ENCODE data around the gene GRID1.

GRID1 gene

GRCh38 chr10:86368987-86369386 is 2.4 kb upstream of the GRID1 start:
- ATAC-seq (ENCODE audit: low read depth) (no peak), DNase-seq (ENCODE audit: low spot score in 2 of 2) (no peak)
- peaks cover 13% of the 10 kb centered on the region for H3K4me1 Mint-ChIP-seq
- H3K36me3 Mint-ChIP-seq: peaks cover 2% of the 10 kb centered on the region
- no peak overlapping the region for H3K4me3 Mint-ChIP-seq
- H3K27ac Mint-ChIP-seq: no peak overlapping the region
- peaks cover 31% of the 10 kb centered on the region for H3K27me3 Mint-ChIP-seq
- no peaks in the 10 kb centered on the region for H3K9me3 Mint-ChIP-seq

DNA sequence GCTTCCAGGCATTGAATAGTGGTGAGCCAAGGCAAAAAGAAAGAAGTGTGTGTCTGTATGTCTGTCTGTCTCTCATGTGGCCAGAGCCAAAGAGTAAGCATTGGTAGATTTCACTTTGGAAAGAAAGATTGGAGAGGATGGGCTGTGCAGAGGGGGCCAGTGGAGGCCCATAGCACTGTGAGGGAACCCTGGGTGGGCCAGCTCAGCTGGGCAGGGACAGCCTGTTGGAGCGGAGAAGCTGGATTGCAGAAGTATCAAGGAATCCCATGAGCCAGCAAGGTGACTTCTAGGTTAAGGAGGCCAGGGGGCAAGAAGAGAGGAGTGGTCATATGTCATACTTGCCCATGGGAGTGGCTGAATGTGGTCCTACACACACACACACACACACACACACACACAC is 1.5 kb upstream of the GRID1 start:
- ATAC-seq (ENCODE audit: low read depth) (no peak), DNase-seq (ENCODE audit: low spot score in 2 of 2) (no peak)
- H3K36me3 Mint-ChIP-seq: peaks cover 2% of the 10 kb centered on the region
- no peaks in the 10 kb centered on the region for H3K9me3 Mint-ChIP-seq
- no peak overlapping the region for H3K27ac Mint-ChIP-seq
- peaks cover 33% of the 10 kb centered on the region for H3K27me3 Mint-ChIP-seq
- peak overlapping the region; percentile 4 for H3K4me3 Mint-ChIP-seq
- H3K4me1 Mint-ChIP-seq: peaks cover 16% of the 10 kb centered on the region

- peak overlapping the region; percentile 32 for H3K4me3 Mint-ChIP-seq
- H3K27me3 Mint-ChIP-seq: peaks cover 35% of the 10 kb centered on the region
- H3K36me3 Mint-ChIP-seq: peaks cover 2% of the 10 kb centered on the region
- ATAC-seq (ENCODE audit: low read depth): no peak
- DNase-seq (ENCODE audit: low spot score in 2 of 2): no peak
- no peaks in the 10 kb centered on the region for H3K9me3 Mint-ChIP-seq
- H3K27ac Mint-ChIP-seq: no peak overlapping the region
- peaks cover 16% of the 10 kb centered on the region for H3K4me1 Mint-ChIP-seq
Measured at GRCh38 chr10:86367152-86367951, 757 bp upstream of the GRID1 start.

GRCh38 chr10:86366902-86367151 is 232 bp upstream of the GRID1 start:
- Mint-ChIP-seq H3K27ac (no peak overlapping the region), H3K36me3 (peaks cover 2% of the 10 kb centered on the region), H3K4me3 (peak overlapping the region; percentile 24), H3K9me3 (no peaks in the 10 kb centered on the region), H3K27me3 (peaks cover 31% of the 10 kb centered on the region), H3K4me1 (peaks cover 16% of the 10 kb centered on the region)
- DNase-seq (ENCODE audit: low spot score in 2 of 2): no peak
- ATAC-seq (ENCODE audit: low read depth): peak; percentile 34

DNA sequence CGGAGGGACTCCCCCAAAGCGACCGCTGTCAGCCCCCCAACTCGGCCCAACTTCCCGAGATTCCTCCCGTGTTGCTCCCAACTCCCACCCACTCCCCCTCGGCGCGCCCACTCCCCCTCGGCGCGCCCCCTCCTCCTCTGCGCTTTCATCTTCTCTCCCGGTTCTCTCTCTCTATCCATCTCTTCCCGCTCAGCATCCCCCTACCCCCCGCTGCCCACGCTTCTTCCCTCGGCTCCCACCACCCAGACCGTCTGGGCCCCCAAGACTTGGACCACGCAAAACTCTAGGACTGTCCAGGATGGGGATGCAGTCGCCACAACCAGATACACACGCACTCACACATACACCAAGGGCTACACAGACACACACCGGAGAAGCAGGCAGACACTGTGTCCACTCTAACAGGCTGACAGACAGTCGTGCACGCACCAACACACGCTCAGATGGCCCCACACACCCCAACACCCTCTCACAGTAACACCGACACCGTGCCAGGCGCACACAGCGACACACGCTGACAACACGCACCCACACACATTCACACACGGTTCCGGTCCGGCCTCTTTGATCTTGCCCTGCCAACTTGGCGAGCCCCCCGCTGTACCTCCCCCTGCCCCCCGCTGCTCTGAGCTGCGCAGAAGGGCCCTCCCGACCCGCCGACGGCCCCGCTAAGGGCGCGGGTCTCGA is 1.1 kb downstream of the GRID1 start:
- no peak for ATAC-seq (ENCODE audit: low read depth)
- Mint-ChIP-seq H3K36me3 (no peaks in the 10 kb centered on the region), H3K4me3 (peak overlapping the region; percentile 59), H3K27ac (no peak overlapping the region), H3K27me3 (peaks cover 26% of the 10 kb centered on the region), H3K4me1 (peaks cover 21% of the 10 kb centered on the region), H3K9me3 (no peaks in the 10 kb centered on the region)
- no peak for DNase-seq (ENCODE audit: low spot score in 2 of 2)

DNA sequence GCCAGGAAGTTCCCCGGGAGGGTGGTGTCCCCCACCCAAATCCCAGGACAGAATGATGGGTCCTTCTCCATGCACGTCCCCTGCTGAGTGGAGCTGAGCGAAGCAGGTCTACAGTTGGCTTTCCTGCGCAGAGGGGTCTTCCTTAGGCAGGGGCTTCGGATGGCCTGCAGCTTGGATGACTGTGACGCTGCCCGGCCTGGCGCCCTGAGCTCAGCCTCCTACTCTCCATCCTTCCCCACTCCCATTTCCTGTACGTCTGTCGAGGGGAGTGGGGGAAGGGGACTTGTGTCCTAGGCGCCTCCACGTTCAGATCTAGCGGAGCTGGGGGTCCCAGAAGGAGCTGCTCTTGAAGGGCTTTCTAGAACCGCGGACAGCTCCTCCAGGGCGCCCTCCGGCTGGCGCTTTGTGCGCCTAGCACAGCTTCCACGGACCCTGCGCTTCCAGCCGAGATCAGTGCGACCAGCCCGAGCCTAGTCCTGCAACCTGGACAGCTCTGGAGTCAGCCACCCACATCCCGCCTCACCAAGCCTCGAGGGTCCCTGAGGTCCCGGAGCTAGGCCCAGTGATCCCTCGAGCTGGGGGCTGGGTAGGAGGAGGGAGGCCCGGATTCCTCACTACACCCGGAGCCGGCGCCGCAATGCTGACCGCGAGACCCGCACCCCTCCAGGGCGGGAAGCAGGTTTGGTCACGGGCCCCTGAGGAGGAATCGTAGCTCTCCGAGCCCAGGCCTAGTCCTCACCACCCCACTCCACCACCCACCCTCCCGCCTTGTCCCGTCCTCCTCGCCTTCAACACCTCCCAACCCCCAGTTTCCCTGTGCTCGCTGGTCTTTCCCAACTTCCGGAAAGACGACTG is 1.9 kb downstream of the GRID1 start:
- peaks cover 21% of the 10 kb centered on the region for H3K27me3 Mint-ChIP-seq
- no peaks in the 10 kb centered on the region for H3K36me3 Mint-ChIP-seq
- H3K4me1 Mint-ChIP-seq: peaks cover 22% of the 10 kb centered on the region
- no peak for DNase-seq (ENCODE audit: low spot score in 2 of 2)
- no peak overlapping the region for H3K27ac Mint-ChIP-seq
- no peak for ATAC-seq (ENCODE audit: low read depth)
- H3K9me3 Mint-ChIP-seq: no peaks in the 10 kb centered on the region
- H3K4me3 Mint-ChIP-seq: peak overlapping the region; percentile 59

DNA sequence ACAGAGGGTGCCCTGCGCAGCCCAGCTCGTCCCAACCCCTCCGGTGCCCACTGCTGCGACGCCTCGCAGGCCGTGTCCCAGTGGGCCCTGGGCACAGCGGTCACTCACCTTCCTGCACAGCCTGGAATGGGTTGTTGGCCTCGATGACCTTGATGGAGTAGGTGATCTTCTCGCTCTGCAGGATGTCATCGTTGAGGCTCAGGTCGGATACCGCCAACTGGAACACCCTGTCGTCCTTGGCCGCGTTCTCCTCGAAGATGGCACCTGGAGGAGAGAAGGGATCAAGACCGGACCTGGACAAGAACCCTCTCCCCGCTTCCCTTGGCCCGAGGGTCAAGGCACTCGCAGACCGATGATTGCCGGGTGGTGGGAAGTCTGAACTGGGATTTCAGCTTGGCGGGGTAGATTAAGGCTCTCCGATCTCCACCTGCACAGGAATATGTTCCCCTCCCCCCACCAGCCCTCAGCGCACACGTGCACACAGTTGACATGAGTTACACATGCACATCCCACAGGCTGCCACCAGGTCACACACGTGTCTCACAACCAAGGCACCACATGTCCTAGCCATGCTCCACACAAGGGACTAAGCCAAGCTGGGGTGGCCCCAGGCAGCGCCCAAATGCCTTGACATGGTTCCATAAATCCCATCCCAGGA is 2.6 kb downstream of the GRID1 start:
- H3K4me3 Mint-ChIP-seq: peak overlapping the region; percentile 62

DNA sequence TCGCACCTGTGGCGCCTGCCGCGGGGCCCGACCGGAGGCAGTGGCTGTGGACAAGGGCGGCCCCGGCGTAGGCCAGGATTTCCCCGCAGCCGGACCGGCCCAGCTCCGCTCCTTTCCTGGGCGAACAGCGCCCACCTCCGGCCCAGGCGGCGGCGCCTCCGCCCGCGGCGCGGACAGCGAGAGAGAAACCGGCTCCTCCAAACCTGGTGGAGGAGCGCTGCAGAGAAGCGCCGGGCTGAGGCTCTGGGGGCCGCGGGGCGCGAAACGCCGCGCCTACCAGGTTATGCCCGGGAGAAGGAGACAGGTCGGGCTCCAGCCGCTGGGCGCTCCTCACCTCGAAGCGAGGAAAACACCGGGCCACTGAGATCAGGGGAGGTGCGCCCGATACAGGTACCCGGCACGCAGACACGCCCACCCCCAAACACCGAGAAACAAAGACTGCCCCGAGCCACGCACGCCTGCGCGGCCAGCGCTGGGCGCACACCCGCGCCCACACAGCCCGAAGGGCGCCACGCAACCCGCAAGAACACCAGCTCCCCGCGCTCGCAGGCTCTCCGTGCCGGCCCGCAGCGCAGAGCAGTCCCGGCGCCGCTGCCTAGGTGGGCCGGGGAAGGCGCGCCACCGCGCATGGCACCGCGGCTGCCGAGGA is 3.3 kb downstream of the GRID1 start:
- H3K4me3 Mint-ChIP-seq: peak overlapping the region; percentile 68
- no peak for ATAC-seq (ENCODE audit: low read depth)
- H3K27me3 Mint-ChIP-seq: peaks cover 18% of the 10 kb centered on the region
- H3K4me1 Mint-ChIP-seq: peaks cover 22% of the 10 kb centered on the region
- H3K27ac Mint-ChIP-seq: no peak overlapping the region
- H3K9me3 Mint-ChIP-seq: no peaks in the 10 kb centered on the region
- H3K36me3 Mint-ChIP-seq: no peaks in the 10 kb centered on the region
- DNase-seq (ENCODE audit: low spot score in 2 of 2): no peak

More for the DNA sequence above, 2.6 kb downstream of the GRID1 start:
- Mint-ChIP-seq H3K27ac (no peak overlapping the region), H3K4me1 (peaks cover 22% of the 10 kb centered on the region), H3K36me3 (no peaks in the 10 kb centered on the region), H3K27me3 (peaks cover 21% of the 10 kb centered on the region), H3K9me3 (no peaks in the 10 kb centered on the region)
- DNase-seq (ENCODE audit: low spot score in 2 of 2) (no peak), ATAC-seq (ENCODE audit: low read depth) (peak; percentile 68)

DNA sequence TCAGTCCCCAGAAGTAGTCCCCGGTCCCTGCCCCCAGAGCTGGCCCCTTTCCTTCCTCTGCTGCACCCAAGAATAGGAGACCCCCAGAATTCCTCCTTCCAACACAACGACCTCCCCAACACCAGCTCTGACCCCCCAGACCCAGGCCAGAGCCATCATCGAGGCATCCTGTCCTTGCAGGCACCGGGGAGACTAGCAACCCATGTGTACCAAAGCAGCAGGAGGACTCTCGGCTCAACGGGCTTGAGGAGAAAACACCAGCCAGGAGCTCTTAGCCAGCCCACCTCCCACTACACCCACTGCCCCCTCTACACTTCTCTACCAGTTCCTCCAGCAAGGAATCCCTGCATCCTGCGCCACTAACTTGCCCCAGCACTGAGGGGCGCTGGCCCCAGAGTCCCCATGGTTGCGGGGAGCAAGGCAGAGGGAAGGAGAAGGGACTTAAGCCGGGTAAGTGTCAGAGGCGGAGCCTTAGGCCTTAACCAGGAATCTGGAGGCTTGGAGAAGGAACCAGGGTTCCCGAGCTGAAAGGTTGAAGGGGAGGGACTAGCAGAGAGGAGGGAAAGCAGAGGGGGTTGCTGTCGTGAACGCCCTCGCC is 3.9 kb downstream of the GRID1 start:
- ATAC-seq (ENCODE audit: low read depth): no peak
- no peaks in the 10 kb centered on the region for H3K9me3 Mint-ChIP-seq

DNA sequence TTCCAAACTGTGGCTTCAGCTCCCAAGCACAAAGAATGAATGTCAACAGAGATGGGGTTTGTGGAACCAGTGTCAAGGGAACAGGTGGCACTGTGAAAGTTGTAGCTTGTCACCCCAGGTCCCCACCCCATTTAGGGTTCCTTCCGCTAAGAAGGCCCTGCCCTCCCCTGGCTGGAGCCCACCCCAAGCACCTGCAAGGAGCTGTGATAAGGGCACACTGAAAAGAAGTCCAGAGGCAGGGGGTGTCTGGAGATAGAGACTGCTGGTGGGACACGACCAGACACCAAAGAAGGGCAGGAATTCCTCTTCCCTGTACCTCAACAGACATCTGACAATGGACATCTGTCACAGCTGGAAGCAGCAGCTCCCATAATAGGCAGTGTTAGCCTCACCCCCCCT is 4.5 kb downstream of the GRID1 start:
- no peaks in the 10 kb centered on the region for H3K36me3 Mint-ChIP-seq
- H3K27me3 Mint-ChIP-seq: peaks cover 16% of the 10 kb centered on the region
- H3K9me3 Mint-ChIP-seq: no peaks in the 10 kb centered on the region
- H3K4me3 Mint-ChIP-seq: no peak overlapping the region
- ATAC-seq (ENCODE audit: low read depth) (no peak), DNase-seq (ENCODE audit: low spot score in 2 of 2) (no peak)
- H3K27ac Mint-ChIP-seq: no peak overlapping the region
- peaks cover 21% of the 10 kb centered on the region for H3K4me1 Mint-ChIP-seq

More for the DNA sequence above, 3.9 kb downstream of the GRID1 start:
- Mint-ChIP-seq H3K4me1 (peaks cover 21% of the 10 kb centered on the region), H3K27ac (no peak overlapping the region), H3K36me3 (no peaks in the 10 kb centered on the region), H3K27me3 (peaks cover 13% of the 10 kb centered on the region), H3K4me3 (peak overlapping the region; percentile 68)
- DNase-seq (ENCODE audit: low spot score in 2 of 2): no peak

GRCh38 chr10:86361156-86362128 is 5.2 kb downstream of the GRID1 start:
- Mint-ChIP-seq H3K4me1 (peaks cover 21% of the 10 kb centered on the region), H3K9me3 (no peaks in the 10 kb centered on the region), H3K4me3 (no peak overlapping the region), H3K27ac (no peak overlapping the region), H3K27me3 (peaks cover 16% of the 10 kb centered on the region), H3K36me3 (no peaks in the 10 kb centered on the region)
- DNase-seq (ENCODE audit: low spot score in 2 of 2): no peak
- no peak for ATAC-seq (ENCODE audit: low read depth)

- ATAC-seq (ENCODE audit: low read depth): no peak
- peaks cover 15% of the 10 kb centered on the region for H3K27me3 Mint-ChIP-seq
Measured at GRCh38 chr10:86360657-86361056, 5.9 kb downstream of the GRID1 start.

More at GRCh38 chr10:86360657-86361056, 5.9 kb downstream of the GRID1 start:
- peaks cover 23% of the 10 kb centered on the region for H3K4me1 Mint-ChIP-seq
- H3K27ac Mint-ChIP-seq: no peak overlapping the region
- no peaks in the 10 kb centered on the region for H3K36me3 Mint-ChIP-seq
- no peaks in the 10 kb centered on the region for H3K9me3 Mint-ChIP-seq
- no peak for DNase-seq (ENCODE audit: low spot score in 2 of 2)
- no peak overlapping the region for H3K4me3 Mint-ChIP-seq
